IMR-90 (cell line): Measurements from ENCODE around the gene NLGN1. TPM values are rescaled to one million over a fixed set of nuclear protein-coding genes. Genes with fewer than 3 reads are reported as not detected.

Experiments
- ATAC-seq: fragments of 200-7000 bp; cut with Tn5 transposase; 2 replicates; pipeline ENCODE4 v1.9.1; 2020; ENCODE audit warnings: low read depth, mild to moderate bottlenecking, moderate library complexity
- BruUV-seq: library from RNA; stranded (reverse); fragments of 400-500 nt; replicated peaks from 2 replicates; lab custom pipeline; 2021; lab: Mats Ljungman, UMichigan
- CTCF ChIA-PET: fragments of 300-600 bp; formaldehyde crosslinking; extraction: SDS; loops from one replicate; lab custom pipeline; 2021; ENCODE audit warnings: antibody characterized with exemption; lab: Yijun Ruan, JAX
- POLR2A ChIA-PET: fragments of 300-600 bp; sonication (Branson Sonifier 250); formaldehyde crosslinking; loops from one replicate; lab custom pipeline; 2022; ENCODE audit warnings: antibody characterized with exemption; ENCODE audit not compliant: unreplicated experiment; lab: Charles Lee
- DNase-seq: peaks from one replicate; pipeline ENCODE4 v3.0.0; 2013
- H2AFZ ChIP-seq: replicated peaks from 2 replicates; pipeline ENCODE3; 2013; ENCODE audit warnings: low read length, mild to moderate bottlenecking; ENCODE audit not compliant: poor library complexity
- H2AK5ac ChIP-seq: 2 replicates; pipeline ENCODE4 v1.6.1; 2013; ENCODE audit warnings: low read depth, low read length, inconsistent platforms
- H2AK9ac ChIP-seq: replicated peaks from 2 replicates; pipeline ENCODE3; 2013; ENCODE audit warnings: mild to moderate bottlenecking, low read depth, low read length, moderate library complexity; ENCODE audit not compliant: poor library complexity
- H2BK120ac ChIP-seq: 2 replicates; pipeline ENCODE4 v1.6.1; 2013; ENCODE audit warnings: low read depth, low read length, inconsistent platforms
- H2BK15ac ChIP-seq: 3 replicates; pipeline ENCODE4 v1.6.1; 2013; ENCODE audit warnings: low read depth, low read length, inconsistent platforms
- H2BK20ac ChIP-seq: 2 replicates; pipeline ENCODE4 v1.6.1; 2013; ENCODE audit warnings: low read depth, mild to moderate bottlenecking, inconsistent platforms, low read length, moderate library complexity
- H2BK5ac ChIP-seq: 2 replicates; pipeline ENCODE4 v1.6.1; 2013; ENCODE audit warnings: mild to moderate bottlenecking, low read depth, low read length, inconsistent platforms; ENCODE audit not compliant: poor library complexity, severe bottlenecking
- H3K14ac ChIP-seq: replicated peaks from 2 replicates; pipeline ENCODE4 v1.6.1; 2013; ENCODE audit warnings: low read depth, low read length, inconsistent platforms
- H3K18ac ChIP-seq: 2 replicates; pipeline ENCODE4 v1.6.1; 2013; ENCODE audit warnings: low read depth, low read length, control low read depth
- H3K23ac ChIP-seq: 2 replicates; pipeline ENCODE4 v1.6.1; 2013; ENCODE audit warnings: low read depth, low read length, inconsistent platforms
- H3K27ac ChIP-seq: 2 replicates; pipeline ENCODE4 v1.5.1; 2013; ENCODE audit warnings: mild to moderate bottlenecking, control low read depth, low read length; ENCODE audit not compliant: insufficient read depth
- H3K27me3 ChIP-seq: 2 replicates; pipeline ENCODE4 v1.6.1; 2013; ENCODE audit warnings: low read length; ENCODE audit not compliant: control insufficient read depth, insufficient read depth
- H3K36me3 ChIP-seq: 2 replicates; pipeline ENCODE4 v1.6.1; 2013; ENCODE audit warnings: low read length, mixed read lengths; ENCODE audit not compliant: control insufficient read depth, insufficient read depth
- H3K4ac ChIP-seq: 2 replicates; pipeline ENCODE4 v1.6.1; 2013; ENCODE audit warnings: low read depth, low read length, inconsistent platforms
- H3K4me1 ChIP-seq: 2 replicates; pipeline ENCODE4 v1.6.1; 2013; ENCODE audit warnings: low read length, mixed read lengths; ENCODE audit not compliant: control insufficient read depth, insufficient read depth
- H3K4me2 ChIP-seq: 2 replicates; pipeline ENCODE4 v1.6.1; 2013; ENCODE audit warnings: low read depth, mild to moderate bottlenecking, control low read depth, low read length, moderate library complexity
- H3K4me3 ChIP-seq: 2 replicates; pipeline ENCODE4 v1.5.1; 2013; ENCODE audit warnings: low read depth, mild to moderate bottlenecking, control low read depth, low read length, moderate library complexity; ENCODE audit not compliant: insufficient read depth
- H3K56ac ChIP-seq: 2 replicates; pipeline ENCODE4 v1.6.1; 2013; ENCODE audit warnings: low read length, inconsistent platforms; ENCODE audit not compliant: insufficient read depth; ENCODE audit errors: extremely low read depth
- H3K79me1 ChIP-seq, 2 experiments: 2 replicates each; pipeline ENCODE4 v1.6.1; 2013; ENCODE audit warnings: low read length in 2 of 2, inconsistent platforms in 1 of 2, low read depth in 1 of 2
- H3K9ac ChIP-seq: 2 replicates; pipeline ENCODE4 v1.6.1; 2013; ENCODE audit warnings: low read depth, low read length, control low read depth
- H3K9me1 ChIP-seq: 2 replicates; pipeline ENCODE4 v1.6.1; 2013; ENCODE audit warnings: low read length, inconsistent platforms; ENCODE audit not compliant: insufficient read depth
- H3K9me3 ChIP-seq: 2 replicates; pipeline ENCODE4 v1.6.1; 2013; ENCODE audit warnings: low read length; ENCODE audit not compliant: control insufficient read depth, insufficient read depth
- H4K20me1 ChIP-seq: 2 replicates; pipeline ENCODE4 v1.6.1; 2013; ENCODE audit warnings: low read length, inconsistent platforms; ENCODE audit not compliant: insufficient read depth
- H4K5ac ChIP-seq: 2 replicates; pipeline ENCODE4 v1.6.1; 2013; ENCODE audit warnings: mild to moderate bottlenecking, low read depth, low read length, control low read depth
- H4K8ac ChIP-seq, 2 experiments: 2 replicates each; pipeline ENCODE4 v1.6.1; 2013; ENCODE audit warnings: low read depth in 2 of 2, low read length in 2 of 2, control low read depth in 1 of 2, inconsistent platforms in 1 of 2
- H4K91ac ChIP-seq: 2 replicates; pipeline ENCODE4 v1.6.1; 2013; ENCODE audit warnings: low read depth, low read length, inconsistent platforms; ENCODE audit not compliant: insufficient read depth
- BHLHE40 ChIP-seq: fragments of 150-350 bp; IDR thresholded peaks from 2 replicates; pipeline ENCODE4 v1.6.1; 2016; ENCODE audit warnings: mild to moderate bottlenecking, low read depth, low read length
- CEBPB ChIP-seq: IDR thresholded peaks from 2 replicates; pipeline ENCODE4 v1.6.1; 2012; ENCODE audit warnings: low read depth, low read length, improper control_type of control experiment
- CHD1 ChIP-seq: IDR thresholded peaks from 2 replicates; pipeline ENCODE4 v1.6.1; 2012; ENCODE audit warnings: low read depth, low read length, improper control_type of control experiment
- FOS ChIP-seq: fragments of 150-350 bp; IDR thresholded peaks from 2 replicates; pipeline ENCODE4 v1.6.1; 2016; ENCODE audit warnings: low read depth, low read length
- MAFK ChIP-seq: IDR thresholded peaks from 2 replicates; pipeline ENCODE4 v1.6.1; 2012; ENCODE audit warnings: low read depth, low read length, improper control_type of control experiment
- MAZ ChIP-seq: IDR thresholded peaks from 2 replicates; pipeline ENCODE4 v1.6.1; 2012; ENCODE audit warnings: low read depth, mild to moderate bottlenecking, low read length, improper control_type of control experiment, moderate library complexity, borderline replicate concordance
- MXI1 ChIP-seq: IDR thresholded peaks from 2 replicates; pipeline ENCODE4 v1.6.1; 2012; ENCODE audit warnings: low read depth, mild to moderate bottlenecking, low read length, moderate library complexity, borderline replicate concordance
- NFE2L2 ChIP-seq: fragments of 150-350 bp; IDR thresholded peaks from 2 replicates; pipeline ENCODE4 v1.6.1; 2016; ENCODE audit warnings: low read depth, mild to moderate bottlenecking, low read length
- POLR2A ChIP-seq: IDR thresholded peaks from 2 replicates; pipeline ENCODE4 v1.6.1; 2012; ENCODE audit warnings: mild to moderate bottlenecking, low read depth, low read length
- RAD21 ChIP-seq: IDR thresholded peaks from 2 replicates; pipeline ENCODE4 v1.6.1; 2012; ENCODE audit warnings: low read length, improper control_type of control experiment
- RFX5 ChIP-seq: IDR thresholded peaks from 2 replicates; pipeline ENCODE4 v1.8.0; 2012; ENCODE audit warnings: low read depth, mild to moderate bottlenecking, low read length, moderate library complexity
- SMC3 ChIP-seq: fragments of 150-350 bp; IDR thresholded peaks from 2 replicates; pipeline ENCODE4 v1.6.1; 2016; ENCODE audit warnings: low read depth, mild to moderate bottlenecking, antibody characterized with exemption, low read length, moderate library complexity
- WGBS, 2 experiments: methylation state at CpG; one replicate each; pipeline versions ENCODE4 v1.1.5 to v1.1.7; 2013; ENCODE audit warnings: missing lambda C conversion rate in 2 of 2; ENCODE audit not compliant: insufficient read length in 1 of 2; ENCODE audit errors: extremely low coverage in 2 of 2; 5-methylcytosine and 5-hydroxymethylcytosine counted together
- dilution Hi-C: fragments of 300-500 bp; cut with HindIII; formaldehyde crosslinking; loops from one replicate; pipeline ENCODE4 v1.14.3; 2018; ENCODE audit warnings: low sequenced_read_pairs; ENCODE audit not compliant: unreplicated experiment
- in situ Hi-C: fragments of 300-500 bp; cut with MboI; formaldehyde crosslinking; loops from 3 replicates; pipeline ENCODE4 v1.14.3; 2019; ENCODE audit warnings: low sequenced_read_pairs, inconsistent platforms, mixed read lengths
- intact Hi-C: fragments of 100-400 bp; cut with micrococcal nuclease; formaldehyde crosslinking; loops from 2 replicates; pipeline ENCODE4 v1.10.0; 2022
- polyA plus RNA-seq, 3 experiments: library from polyadenylated mRNA; depleted of rRNA; stranded (reverse); fragments of >200 nt; gene quantifications; 2 replicates each; pipeline ENCODE4 v1.2.3, GENCODE V29; 2012; ENCODE audit warnings: low replicate concordance in 1 of 3
- total RNA-seq: library from RNA; depleted of rRNA; stranded (reverse); fragments of >200 nt; gene quantifications from 2 replicates; pipeline ENCODE4 v1.2.3, GENCODE V29; 2012
- TF ChIP-seq, protein P1 (sequence below): conservative IDR thresholded peaks from 2 replicates; pipeline ENCODE4 v1.5.1; 2012; ENCODE audit warnings: mild to moderate bottlenecking, low read depth, low read length, improper control_type of control experiment
- TF ChIP-seq, protein P2 (sequence below): fragments of 150-350 bp; IDR thresholded peaks from 2 replicates; pipeline ENCODE4 v1.6.1; 2016; ENCODE audit warnings: low read depth, mild to moderate bottlenecking, low read length, moderate library complexity, borderline replicate concordance

Gene NLGN1
- total and polyA plus RNA-seq, 2 of the 4 experiments (the other 2 are of a cell fraction): 1.8 to 12.5 TPM

DNA sequence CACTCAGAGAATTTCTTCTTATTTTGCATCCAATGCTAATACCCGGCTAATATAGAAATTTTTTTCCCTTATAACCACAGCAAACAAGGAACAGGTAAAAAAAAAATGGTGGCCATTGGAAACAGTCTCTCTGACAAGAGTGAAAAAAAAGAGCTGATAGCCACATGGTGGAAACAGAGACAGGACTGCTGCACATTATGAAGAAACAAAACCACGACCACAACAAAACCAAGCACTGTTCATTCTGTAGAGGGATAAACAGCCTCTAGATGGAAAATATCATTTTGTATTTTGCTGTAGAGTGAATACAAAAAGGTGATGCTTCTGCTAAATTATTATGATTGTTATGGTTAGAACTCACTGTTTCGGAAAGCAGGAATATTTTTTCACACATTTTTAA is 686.2 kb downstream of the NLGN1 start:
- POLR2A ChIA-PET: interaction anchor here (0.6 kb wide), 1 partner anchor 1690 kb away, joined by 5 read pairs; no protein-coding TSS in a partner anchor
- no peaks in the 10 kb centered on the region for H3K9me1 ChIP-seq
- H2AK9ac ChIP-seq: no peak overlapping the region
- dilution Hi-C loops: no loop called here
- H3K27ac ChIP-seq: no peak overlapping the region
- no peaks in the 10 kb centered on the region for H4K20me1 ChIP-seq
- CTCF ChIA-PET: interaction anchor here (0.6 kb wide), 1 partner anchor 13 kb away, joined by 3 read pairs; no protein-coding TSS in a partner anchor
- DNase-seq (no peak), ATAC-seq (no peak)
- H3K14ac ChIP-seq: no peak overlapping the region
- H3K36me3 ChIP-seq: no peaks in the 10 kb centered on the region
- H3K23ac ChIP-seq: no peak overlapping the region
- no peaks in the 10 kb centered on the region for H3K27me3 ChIP-seq
- H3K4me1 ChIP-seq: no peaks in the 10 kb centered on the region
- H2BK120ac ChIP-seq: no peak overlapping the region
- H2BK5ac ChIP-seq: no peak overlapping the region
- no peak overlapping the region for H4K5ac ChIP-seq
- no peak overlapping the region for H3K56ac ChIP-seq
- H3K4me3 ChIP-seq: no peak overlapping the region
- intact Hi-C loops: no loop called here
- H2BK20ac ChIP-seq: no peak overlapping the region
- no peak overlapping the region for H3K4ac ChIP-seq
- H3K4me2 ChIP-seq: no peak overlapping the region
- BruUV-seq: no TSS peak
- H3K9ac ChIP-seq: no peak overlapping the region
- H4K8ac ChIP-seq: no peak overlapping the region
- TF ChIP-seq, protein P1, sequence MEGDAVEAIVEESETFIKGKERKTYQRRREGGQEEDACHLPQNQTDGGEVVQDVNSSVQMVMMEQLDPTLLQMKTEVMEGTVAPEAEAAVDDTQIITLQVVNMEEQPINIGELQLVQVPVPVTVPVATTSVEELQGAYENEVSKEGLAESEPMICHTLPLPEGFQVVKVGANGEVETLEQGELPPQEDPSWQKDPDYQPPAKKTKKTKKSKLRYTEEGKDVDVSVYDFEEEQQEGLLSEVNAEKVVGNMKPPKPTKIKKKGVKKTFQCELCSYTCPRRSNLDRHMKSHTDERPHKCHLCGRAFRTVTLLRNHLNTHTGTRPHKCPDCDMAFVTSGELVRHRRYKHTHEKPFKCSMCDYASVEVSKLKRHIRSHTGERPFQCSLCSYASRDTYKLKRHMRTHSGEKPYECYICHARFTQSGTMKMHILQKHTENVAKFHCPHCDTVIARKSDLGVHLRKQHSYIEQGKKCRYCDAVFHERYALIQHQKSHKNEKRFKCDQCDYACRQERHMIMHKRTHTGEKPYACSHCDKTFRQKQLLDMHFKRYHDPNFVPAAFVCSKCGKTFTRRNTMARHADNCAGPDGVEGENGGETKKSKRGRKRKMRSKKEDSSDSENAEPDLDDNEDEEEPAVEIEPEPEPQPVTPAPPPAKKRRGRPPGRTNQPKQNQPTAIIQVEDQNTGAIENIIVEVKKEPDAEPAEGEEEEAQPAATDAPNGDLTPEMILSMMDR: no peak
- TF ChIP-seq RFX5: no peak
- no peak for TF ChIP-seq MAZ
- TF ChIP-seq NFE2L2: no peak
- TF ChIP-seq MAFK: no peak
- TF ChIP-seq CEBPB: no peak
- TF ChIP-seq FOS: no peak
- no peak for TF ChIP-seq SMC3
- TF ChIP-seq BHLHE40: no peak
- TF ChIP-seq, protein P2, sequence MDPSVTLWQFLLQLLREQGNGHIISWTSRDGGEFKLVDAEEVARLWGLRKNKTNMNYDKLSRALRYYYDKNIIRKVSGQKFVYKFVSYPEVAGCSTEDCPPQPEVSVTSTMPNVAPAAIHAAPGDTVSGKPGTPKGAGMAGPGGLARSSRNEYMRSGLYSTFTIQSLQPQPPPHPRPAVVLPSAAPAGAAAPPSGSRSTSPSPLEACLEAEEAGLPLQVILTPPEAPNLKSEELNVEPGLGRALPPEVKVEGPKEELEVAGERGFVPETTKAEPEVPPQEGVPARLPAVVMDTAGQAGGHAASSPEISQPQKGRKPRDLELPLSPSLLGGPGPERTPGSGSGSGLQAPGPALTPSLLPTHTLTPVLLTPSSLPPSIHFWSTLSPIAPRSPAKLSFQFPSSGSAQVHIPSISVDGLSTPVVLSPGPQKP: no peak
- TF ChIP-seq CHD1: no peak
- TF ChIP-seq RAD21: no peak
- TF ChIP-seq MXI1: no peak
- no peak for TF ChIP-seq POLR2A
- no peaks in the 10 kb centered on the region for H3K79me1 ChIP-seq
- H3K9me3 ChIP-seq: no peaks in the 10 kb centered on the region
- in situ Hi-C loops: no loop called here
- H2BK15ac ChIP-seq: no peak overlapping the region
- H2AK5ac ChIP-seq: no peak overlapping the region
- H2AFZ ChIP-seq: no peak overlapping the region
- no CpG with 5 or more reads among the region's 3 CpGs for WGBS, 2 experiments
- no peak overlapping the region for H4K91ac ChIP-seq
- H3K18ac ChIP-seq: no peak overlapping the region
